H1 (cell line): ENCODE data around the gene IZUMO4. TPM values are rescaled to one million over a fixed set of nuclear protein-coding genes. Genes with fewer than 3 reads are reported as not detected.

Experiments
- ASH2L ChIP-seq: fragments of 200-600, 300-600 bp; sonication (generic); IDR thresholded peaks from one replicate; pipeline ENCODE4 v1.7.1; 2017; ENCODE audit warnings: low read length
- HDAC6 ChIP-seq: IDR thresholded peaks from one replicate; pipeline ENCODE4 v1.7.1; 2012; ENCODE audit warnings: low read depth, mild to moderate bottlenecking, inconsistent platforms, low read length, moderate library complexity
- YY1 ChIP-seq: IDR thresholded peaks from 2 replicates; pipeline ENCODE4 v1.6.1; 2011; ENCODE audit warnings: low read depth, mild to moderate bottlenecking, low read length
- polyA plus RNA-seq, 7 experiments: library from polyadenylated mRNA; depleted of rRNA in 3 of 7; stranded (reverse) in 5 of 7; unstranded in 2 of 7; fragments of >200 nt in 5 of 7; fragments of 200-250 nt in 2 of 7; gene quantifications; 1 replicate in 5 of 7; 2 replicates in 1 of 7; 4 replicates in 1 of 7; pipeline versions ENCODE4 v1.2.1 to v1.2.3, GENCODE V29; 2011 to 2013; ENCODE audit warnings: missing spikeins in 2 of 7, mixed read lengths in 2 of 7
- total RNA-seq: library from RNA; stranded (reverse); fragmentation: NEBNext Ultra II Directional; extraction: Animal tissue kit (Norgen Biotek cat#: 25700); gene quantifications from 2 replicates; pipeline ENCODE4 v1.2.1, GENCODE V29; 2021

The IZUMO4 gene
- total and polyA plus RNA-seq, 2 of the 8 experiments (the other 6 are each of a cell fraction or from before 2014, with no cell fraction given): 1.8 to 1.9 TPM

GRCh38 chr19:2129022-2129421 is 32.3 kb downstream of the IZUMO4 start (continued):
- TF ChIP-seq HDAC6: no peak
- no peak for TF ChIP-seq YY1
- TF ChIP-seq ASH2L: no peak
